GM12872 (cell line): Measurements from ENCODE around the gene LCNL1.

ENCODE experiments used
- CTCF ChIP-seq: IDR thresholded peaks from 3 replicates; pipeline ENCODE4 v1.5.1; 2011; ENCODE audit warnings: low read depth, mild to moderate bottlenecking, low read length, moderate library complexity; ENCODE audit not compliant: insufficient read depth

Gene LCNL1

GRCh38 chr9:137019891-137020683 lies 37.3 kb downstream of the LCNL1 start:
- TF ChIP-seq CTCF: no peak

GRCh38 chr9:137020771-137021567 lies 38.2 kb downstream of the LCNL1 start:
- no peak for TF ChIP-seq CTCF

- TF ChIP-seq CTCF: no peak
Observed at GRCh38 chr9:137021568-137021978, 38.8 kb downstream of the LCNL1 start.

GRCh38 chr9:137021979-137022661 lies 39.3 kb downstream of the LCNL1 start:
- no peak for TF ChIP-seq CTCF

GRCh38 chr9:137022662-137023008 lies 39.8 kb downstream of the LCNL1 start:
- TF ChIP-seq CTCF: no peak

- TF ChIP-seq CTCF: no peak
Observed at GRCh38 chr9:137023157-137023556, 40.4 kb downstream of the LCNL1 start.

GRCh38 chr9:137023583-137023991 lies 40.8 kb downstream of the LCNL1 start:
- no peak for TF ChIP-seq CTCF
